Measurements from ENCODE around the gene KRT76. TPM values are rescaled to one million over a fixed set of nuclear protein-coding genes. Genes with fewer than 3 reads are reported as not detected.

KRT76 gene
- total RNA-seq (2022; extraction: Qiagen RNA extraction): not detected in 5 replicates

DNA sequence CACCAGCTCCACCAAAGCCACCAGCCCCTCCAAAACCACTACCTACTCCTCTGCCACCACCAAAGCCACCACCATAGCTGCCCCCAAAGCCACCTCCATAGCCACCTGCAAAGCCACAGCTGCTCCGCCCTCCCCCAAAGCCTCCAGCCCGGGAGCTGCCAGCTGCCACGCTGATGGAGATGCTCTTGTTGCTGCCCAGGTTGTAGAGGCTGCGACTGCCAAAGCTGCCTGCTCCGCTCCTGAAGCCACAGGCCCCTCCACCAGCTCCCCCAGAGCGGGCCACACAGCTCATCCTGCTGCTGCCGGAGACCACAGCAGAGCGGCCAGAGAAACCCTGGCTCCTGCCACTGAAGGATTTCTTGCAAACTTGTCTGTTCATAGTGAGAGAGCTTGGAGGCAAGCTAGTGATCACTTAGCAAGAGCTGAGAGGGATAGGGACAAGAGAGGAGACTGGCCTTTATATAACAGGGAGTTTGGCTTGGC is at the start of gene KRT76:
KRT76 (minus strand) TSS at position 433 of the 483 bp plus-strand sequence; CDS start at position 379, 54 bp downstream.

DNA sequence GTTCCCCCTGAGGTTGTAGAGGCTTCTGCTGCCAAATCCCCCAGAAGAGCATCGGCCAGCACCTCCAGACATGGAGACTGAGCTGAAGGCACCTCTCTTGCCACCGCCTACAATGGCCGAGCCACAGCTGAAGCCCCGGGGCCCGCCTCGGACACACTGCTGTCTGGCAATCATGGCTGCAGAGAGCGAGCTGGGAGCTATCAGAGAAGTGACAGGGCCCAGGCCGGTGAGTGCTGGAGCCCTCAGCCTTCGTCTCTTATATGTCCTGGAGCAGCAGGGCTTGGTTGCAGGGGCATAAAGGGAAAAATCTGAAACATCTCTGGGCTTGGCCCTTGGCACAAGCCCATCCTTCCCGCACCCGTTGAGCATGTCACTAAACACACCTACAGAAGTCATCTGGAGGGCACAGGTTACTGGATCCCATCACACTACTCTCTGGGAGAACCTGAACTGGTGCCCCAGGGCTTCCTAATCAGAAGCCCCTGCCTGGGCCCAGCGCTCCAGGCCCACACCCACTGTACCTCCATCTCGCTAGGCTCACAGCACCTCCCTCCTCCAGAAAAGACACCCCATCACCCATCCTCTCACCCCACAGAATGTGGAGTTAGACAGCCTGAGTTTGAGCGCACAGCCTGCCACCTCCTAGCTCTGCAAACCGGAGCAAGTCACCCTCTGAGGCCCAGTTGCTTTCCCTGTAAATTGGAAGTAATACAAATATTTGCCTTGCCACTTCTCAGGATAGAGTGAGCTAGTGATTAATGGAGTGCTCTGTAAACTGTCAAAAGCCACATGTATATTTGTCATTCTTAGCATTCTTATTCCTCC is 37.0 kb upstream of the KRT76 start, which contains the start of gene KRT4:
KRT4 (minus strand) TSS at position 232 of the 825 bp plus-strand sequence; CDS start at position 174, 58 bp downstream.

DNA sequence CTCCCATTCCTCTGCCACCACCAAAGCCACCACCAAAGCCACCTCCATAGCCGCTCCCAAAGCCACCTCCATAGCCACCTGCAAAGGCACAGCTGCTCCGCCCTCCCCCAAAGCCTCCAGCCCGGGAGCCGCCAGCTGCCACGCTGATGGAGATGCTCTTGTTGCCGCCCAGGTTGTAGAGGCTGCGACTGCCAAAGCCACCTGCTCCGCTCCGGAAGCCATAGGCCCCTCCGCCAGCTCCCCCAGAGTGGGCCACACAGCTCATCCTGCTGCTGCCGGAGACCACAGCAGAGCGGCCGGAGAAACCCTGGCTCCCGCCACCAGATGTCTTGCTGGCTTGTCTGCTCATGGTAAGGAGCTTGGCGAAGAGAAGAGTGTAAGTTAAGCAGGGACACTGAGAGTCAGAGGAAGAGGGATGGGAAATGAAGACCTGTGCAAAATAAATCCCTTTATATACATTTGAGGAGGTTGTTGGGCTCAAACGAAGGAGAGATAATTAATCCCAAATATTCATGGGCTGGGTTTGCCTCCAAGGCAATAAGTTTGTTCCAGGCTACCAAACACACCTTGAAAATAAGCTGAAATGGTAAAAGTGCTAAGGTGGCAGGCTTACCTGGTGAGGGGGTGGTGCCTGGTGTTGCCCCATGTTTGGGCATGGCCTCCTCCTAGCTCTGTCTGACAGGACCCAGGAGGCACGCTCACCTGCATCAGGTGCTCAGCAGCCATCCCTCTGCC is 18.7 kb upstream of the KRT76 start, which contains the start of gene KRT3:
KRT3 (minus strand) TSS at position 424 of the 735 bp plus-strand sequence; CDS start at position 349, 75 bp downstream.

Other genes starting within 250 kb of the KRT76 start
- gene KRT71, start 224.2 kb downstream of the KRT76 start, total RNA-seq (2022; extraction: Qiagen RNA extraction): 0.05 TPM in 1 of 5 replicates, not detected in the others
- gene KRT74, start 203.5 kb downstream of the KRT76 start, total RNA-seq (2022; extraction: Qiagen RNA extraction): not detected in 5 replicates
- 0.05 TPM in 1 of 5 replicates, not detected in the others for gene KRT72, start 175.9 kb downstream of the KRT76 start, total RNA-seq (2022; extraction: Qiagen RNA extraction)
- gene KRT73, start 158.8 kb downstream of the KRT76 start, total RNA-seq (2022; extraction: Qiagen RNA extraction): not detected in 5 replicates
- gene KRT2, start 125.1 kb downstream of the KRT76 start, total RNA-seq (2022; extraction: Qiagen RNA extraction): not detected in 5 replicates
- gene KRT1, start 96.9 kb downstream of the KRT76 start, total RNA-seq (2022; extraction: Qiagen RNA extraction): not detected in 5 replicates
- not detected in 5 replicates for gene KRT77, start 73.8 kb downstream of the KRT76 start, total RNA-seq (2022; extraction: Qiagen RNA extraction)
- gene KRT3, start 18.8 kb upstream of the KRT76 start, total RNA-seq (2022; extraction: Qiagen RNA extraction): 0.05 to 0.09 TPM (median 0.06 TPM) in 4 of 5 replicates, not detected in the other
- 2.8 to 3.8 TPM (median 3.0 TPM) in 5 replicates for gene KRT4, start 36.8 kb upstream of the KRT76 start, total RNA-seq (2022; extraction: Qiagen RNA extraction)
- 0.05 to 0.14 TPM (median 0.09 TPM) in 4 of 5 replicates, not detected in the other for gene KRT79, start 57.0 kb upstream of the KRT76 start, total RNA-seq (2022; extraction: Qiagen RNA extraction)
- 0.08 to 0.14 TPM (median 0.10 TPM) in 3 of 5 replicates, not detected in the others for gene KRT78, start 71.6 kb upstream of the KRT76 start, total RNA-seq (2022; extraction: Qiagen RNA extraction)
- gene KRT8, start 127.7 kb upstream of the KRT76 start, total RNA-seq (2022; extraction: Qiagen RNA extraction): 2,966 to 3,831 TPM (median 3,677 TPM) in 5 replicates
- gene KRT18, start 171.8 kb upstream of the KRT76 start, total RNA-seq (2022; extraction: Qiagen RNA extraction): 2,134 to 2,467 TPM (median 2,380 TPM) in 5 replicates
- gene EIF4B, start 229.1 kb upstream of the KRT76 start, total RNA-seq (2022; extraction: Qiagen RNA extraction): 219 to 412 TPM (median 272 TPM) in 5 replicates

Data from A549 treated with CORT108297 at 1 μM for 4 hours (cell line).